AG08395 (cell line): ENCODE results near the gene LIG3.
A peak's percentile ranks its signal among the peaks of the same experiment; 100 is the strongest.
"Not testable (repeated sequence)": the region's sequence is repeated elsewhere in the genome, so short reads cannot be mapped to it uniquely, and the experiment has no call there.

ENCODE experiments used
- DNase-seq: peaks from one replicate; pipeline ENCODE4 v3.0.0; 2012; ENCODE audit warnings: mixed read lengths, low spot score

LIG3 gene

DNA sequence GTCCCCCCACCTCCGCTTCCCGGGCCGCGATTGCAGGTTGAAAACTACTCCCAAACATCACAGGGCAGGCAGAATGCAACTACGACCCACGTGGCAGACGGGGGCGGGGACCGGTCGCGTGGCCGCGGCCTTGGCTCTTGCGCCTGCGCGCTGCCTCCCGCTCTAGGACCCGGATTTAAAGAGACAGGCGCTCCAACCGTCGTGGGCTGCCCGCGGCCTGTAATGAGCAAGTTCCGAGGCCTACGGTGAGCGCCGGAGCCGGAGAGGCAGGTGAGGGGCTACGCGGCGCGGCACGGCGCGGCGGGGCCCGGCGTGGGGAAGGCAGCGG is at the start of gene LIG3:
Gene LIG3, plus strand, starts transcription at position 160 of the 328 bp plus-strand sequence. CDS start 2,494 bp downstream, outside the sequence.
- peak; percentile 98 for DNase-seq

DNA sequence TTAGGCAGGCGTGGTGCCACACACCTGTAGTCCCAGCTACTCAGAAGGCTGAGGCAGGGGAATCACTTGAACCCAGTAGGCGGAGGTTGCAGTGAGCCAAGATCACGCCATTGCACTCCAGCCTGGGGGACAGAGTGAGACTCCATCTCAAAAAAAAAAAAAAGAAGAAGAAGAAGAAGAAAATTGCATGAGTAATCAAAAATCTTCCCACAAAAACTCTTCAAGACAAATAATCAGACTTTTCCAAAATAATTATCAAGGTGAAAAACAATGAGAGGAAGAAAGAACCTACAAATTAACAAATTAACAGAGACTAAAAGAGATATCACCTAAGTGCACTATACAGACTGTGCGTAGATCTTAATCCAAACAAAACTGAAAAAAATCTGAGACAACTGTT is 29.5 kb upstream of the LIG3 start:
- not testable (repeated sequence) for DNase-seq

DNA sequence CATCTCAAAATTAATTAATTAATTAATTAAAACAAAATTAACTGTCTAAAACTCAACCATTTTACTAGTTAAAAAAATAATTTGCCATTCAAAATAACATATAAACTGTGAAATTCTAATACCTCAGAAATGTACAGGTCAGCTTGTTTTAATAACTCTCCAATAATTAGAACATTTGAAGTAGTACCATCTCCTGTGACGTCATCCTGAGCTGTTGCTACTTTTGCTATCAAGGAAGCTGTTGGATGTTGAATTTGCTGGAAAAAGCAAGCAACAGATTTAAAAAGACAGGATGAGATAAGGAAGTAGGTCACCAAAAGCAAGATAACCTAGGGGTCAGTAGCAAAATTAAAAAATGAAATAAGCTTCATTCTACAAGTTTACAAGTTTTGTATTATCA is 21.9 kb upstream of the LIG3 start:
- no peak for DNase-seq

DNA sequence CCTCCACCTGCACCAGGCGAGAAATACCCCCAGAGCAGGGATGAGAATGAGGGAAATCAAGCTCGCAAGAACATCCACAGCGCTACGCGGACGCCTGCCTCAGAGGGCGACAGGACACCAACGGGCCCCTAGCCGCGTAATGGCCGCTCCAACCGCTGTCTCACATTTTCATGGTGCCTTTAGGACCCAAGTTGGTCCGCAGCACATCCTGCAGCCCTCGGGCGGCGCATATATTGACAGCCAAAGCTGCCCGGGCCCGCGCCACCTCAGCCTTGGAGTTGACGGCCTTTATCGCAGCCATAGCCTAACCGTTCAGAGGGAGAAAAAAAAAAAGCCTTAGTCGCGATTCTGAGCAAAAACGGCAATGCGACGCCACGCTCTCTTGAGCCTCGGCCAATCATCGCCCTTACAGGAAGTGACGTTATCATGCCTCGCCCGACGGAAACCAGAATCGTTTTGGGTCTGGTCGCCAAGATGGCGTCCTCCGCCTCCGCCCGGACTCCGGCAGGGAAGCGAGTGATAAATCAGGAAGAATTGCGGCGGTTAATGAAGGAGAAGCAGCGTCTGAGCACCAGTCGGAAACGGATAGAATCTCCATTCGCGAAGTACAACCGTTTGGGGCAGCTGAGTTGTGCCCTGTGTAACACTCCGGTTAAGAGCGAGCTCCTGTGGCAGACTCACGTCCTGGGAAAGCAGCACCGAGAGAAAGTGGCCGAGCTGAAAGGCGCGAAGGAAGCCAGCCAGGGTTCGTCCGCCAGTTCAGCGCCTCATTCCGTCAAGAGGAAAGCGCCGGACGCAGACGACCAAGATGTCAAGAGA is 19.0 kb upstream of the LIG3 start, which contains the start of the genes CCT6B and ZNF830:
Gene CCT6B, minus strand, starts transcription at position 368 of the 819 bp plus-strand sequence. Its CDS starts 67 bp downstream, at position 301.
Gene ZNF830, plus strand, starts transcription at position 448 of the 819 bp plus-strand sequence. Its CDS starts 27 bp downstream, at position 475.
- DNase-seq, result peak; percentile 97

DNA sequence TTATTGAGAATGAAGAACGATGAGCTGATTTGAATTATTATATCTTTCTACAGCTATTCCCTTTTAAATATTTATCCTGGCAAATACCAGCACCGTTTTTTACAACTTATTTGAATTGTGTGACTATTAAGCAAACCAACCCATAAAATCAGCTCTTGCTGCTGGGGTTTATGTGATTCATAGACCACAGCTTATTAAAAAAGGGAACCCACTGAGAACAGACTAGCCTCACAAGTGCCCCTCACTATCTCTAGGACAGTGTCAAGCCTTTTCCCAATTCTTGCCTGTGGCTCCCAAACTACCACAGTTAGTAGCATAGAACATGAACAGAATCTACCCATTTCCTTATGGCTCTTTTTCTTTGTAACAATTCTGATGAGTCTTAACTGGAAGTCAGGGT is 6.1 kb upstream of the LIG3 start:
- DNase-seq, result no peak

DNA sequence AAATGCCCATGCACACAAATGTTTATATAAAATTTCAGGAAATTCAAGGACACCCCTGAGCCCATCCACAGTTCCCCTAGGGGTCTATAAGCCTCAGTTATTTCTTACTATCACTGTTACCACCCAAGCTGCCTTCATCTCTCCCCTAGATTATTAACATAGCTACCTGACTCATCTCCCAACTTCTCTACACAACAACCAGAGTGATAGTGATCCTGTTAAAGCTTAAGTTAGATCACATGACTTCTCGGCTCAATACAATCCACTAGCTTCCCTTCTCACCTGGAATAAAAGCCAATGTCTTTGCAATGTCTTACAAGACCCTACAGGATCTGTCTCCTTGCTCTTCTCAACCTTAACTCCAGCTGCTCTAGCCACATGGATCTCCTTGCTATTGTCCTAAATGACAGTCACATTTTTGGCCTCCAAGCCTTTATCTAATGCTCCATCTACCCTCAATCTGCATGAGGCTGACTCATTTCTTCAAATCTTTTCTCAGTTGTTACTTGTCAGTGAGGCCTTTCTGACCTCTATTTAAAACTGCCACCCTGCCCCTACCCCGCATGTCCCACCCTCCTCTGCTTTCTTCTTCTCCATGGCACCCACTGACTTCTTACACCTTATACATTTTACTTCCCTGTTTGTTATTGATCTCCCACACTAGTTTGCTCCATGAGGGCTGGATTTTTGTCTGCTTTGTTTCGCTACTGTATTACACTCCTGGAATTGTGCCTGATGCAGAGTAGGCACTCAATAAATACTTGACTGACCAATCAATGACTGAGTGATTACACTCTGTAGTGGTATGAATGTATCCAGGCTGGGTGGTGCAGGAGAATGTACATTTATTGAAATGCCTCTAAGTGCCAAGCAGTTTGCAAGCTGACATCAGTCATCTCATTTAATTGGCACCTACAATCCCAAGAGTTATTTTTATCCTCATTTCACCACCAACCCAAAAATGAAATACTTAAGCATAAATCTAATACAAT is 5.2 kb upstream of the LIG3 start:
- no peak for DNase-seq

DNA sequence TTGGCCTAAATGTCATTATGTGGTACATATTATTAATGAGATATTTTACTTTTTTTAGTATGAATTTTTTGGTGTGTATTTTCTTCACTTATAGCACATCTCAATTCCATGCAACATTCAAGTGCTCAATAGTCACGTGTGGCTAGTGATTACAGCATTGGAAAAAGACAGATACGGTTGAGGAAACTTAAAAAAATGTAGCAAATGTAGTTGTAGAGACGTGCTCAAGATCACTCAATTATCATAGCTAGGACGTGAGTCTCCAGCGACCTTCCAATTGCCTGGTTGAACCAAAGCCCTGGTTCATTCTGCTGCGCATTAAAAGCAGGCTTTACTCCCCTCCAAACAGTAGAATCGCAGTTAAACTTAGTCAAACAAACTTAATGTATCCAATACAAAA is 1.2 kb upstream of the LIG3 start:
- DNase-seq, result no peak

DNA sequence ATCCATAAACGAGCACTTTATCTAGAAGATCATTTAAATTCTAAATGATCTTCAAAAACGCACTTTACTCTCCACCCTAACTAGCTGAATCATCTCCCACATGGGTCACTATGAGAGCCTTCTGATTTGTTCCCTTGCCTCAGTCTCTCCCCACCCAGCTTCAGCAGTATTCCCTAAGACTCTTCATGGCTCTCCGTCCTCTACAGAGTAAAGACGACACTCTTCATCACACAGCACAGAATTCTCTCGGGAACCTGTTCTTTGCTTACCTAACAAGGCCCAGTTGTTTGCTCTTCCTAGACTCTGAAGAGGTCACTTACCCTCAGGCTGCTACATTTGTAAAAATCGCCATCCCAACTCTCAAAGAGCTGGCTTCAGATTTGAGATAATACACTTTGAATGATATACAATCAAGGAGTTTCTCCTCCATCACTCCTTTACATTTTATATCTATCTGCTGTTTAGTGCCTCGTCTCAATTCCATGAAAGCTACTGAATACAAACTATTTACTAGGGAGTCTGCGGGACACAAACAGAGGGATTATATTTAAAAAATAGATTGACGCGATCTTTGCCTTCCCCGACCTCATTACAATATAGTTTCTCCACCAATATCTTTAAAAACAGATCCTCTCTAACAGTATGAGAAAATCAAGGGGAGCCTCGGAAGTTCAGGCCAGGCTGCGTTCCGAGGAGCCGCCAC is 511 bp upstream of the LIG3 start:
- DNase-seq, result peak; percentile 14

DNA sequence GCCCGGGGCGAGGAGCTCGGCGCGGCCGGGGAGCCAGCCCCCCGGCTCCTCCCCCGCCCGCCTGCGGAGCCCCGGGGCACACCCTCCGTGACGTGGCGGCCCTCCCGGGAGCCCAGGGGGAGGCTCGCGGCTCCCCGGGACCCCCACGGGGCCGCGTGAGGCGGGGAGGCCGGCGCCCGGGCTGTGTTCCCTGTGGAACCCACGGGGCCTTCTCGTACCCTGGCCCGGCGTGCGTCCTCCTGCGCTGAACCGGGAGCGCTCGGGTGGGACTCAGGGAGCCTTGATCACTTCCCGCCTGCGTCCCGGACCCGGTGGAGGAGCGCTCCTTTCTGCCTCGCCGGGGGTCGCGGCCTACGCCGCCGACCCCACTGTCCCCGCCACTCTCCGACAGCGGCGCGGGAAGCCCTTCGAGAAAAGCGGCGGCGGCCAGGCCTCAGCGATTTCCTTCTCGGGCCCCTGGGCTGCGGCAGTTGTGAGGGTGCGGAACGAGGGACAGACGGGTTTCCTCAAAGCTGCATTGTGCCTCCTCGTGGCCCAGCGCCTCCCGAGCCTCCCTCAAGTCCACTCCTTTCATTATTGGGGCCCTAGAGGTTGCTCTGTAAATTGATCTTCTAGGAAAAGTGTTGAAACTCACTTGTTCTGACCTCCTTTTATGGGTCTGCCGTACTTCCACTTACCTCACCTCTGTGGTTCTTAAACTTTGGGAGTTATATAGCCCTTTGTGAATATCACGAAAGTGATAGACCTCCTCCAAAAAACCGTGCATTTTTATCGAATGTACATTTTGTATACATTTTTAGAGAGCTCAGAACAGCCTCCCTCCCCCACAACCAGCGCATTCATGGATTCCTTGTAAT is 597 bp downstream of the LIG3 start:
- DNase-seq, result peak; percentile 94

DNA sequence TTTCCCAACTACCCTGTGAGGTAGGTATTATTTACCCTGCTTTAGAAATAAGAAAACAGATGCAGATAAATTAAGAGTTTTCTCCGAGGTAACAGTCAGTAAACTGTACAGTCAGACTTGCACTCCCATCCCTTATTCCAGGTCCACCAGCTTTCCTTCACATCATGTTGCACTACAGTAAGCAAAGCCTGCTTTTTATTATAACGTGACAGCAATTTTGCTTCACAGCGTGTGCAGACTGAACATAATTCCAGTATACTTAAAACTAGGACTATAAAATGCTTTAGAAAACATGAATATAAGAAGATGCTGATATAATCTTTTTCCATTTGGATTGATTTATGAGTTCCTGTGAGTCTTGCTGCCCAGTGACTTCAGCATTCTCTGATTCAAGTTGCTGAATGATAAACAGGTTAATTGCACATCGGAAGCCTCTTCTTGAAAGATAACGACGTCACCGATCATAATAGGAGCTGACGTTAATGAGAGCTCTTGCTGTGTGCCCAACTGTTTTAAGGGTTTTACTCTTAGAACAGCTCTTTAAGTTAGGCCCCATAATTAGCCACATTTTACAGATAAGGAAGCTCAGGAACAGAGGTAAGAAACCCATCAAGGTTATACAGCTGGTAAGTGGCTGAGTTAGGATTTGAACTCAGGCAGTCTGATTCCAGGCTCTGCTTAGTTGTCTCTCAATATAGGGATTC is 1.4 kb downstream of the LIG3 start:
- DNase-seq, result no peak

DNA sequence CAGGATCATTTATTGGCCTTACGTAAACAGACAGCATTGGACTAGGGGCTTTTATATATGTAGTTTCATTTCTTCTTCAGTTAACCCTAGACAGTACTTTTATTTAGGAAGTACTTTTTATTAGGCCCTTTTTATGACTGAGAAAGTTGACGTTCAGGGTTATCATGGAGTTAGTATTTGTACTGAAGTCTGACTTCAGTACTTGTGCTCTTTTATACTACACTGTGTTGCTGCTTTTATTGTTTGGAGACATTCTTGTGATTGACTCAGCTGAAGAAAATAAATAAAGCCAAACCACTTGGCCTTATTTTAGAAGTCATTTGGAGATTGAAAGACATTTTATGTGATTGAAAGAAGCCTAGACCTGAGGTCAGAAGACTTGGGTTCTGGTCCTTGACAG is 6.9 kb downstream of the LIG3 start:
- DNase-seq, result no peak

DNA sequence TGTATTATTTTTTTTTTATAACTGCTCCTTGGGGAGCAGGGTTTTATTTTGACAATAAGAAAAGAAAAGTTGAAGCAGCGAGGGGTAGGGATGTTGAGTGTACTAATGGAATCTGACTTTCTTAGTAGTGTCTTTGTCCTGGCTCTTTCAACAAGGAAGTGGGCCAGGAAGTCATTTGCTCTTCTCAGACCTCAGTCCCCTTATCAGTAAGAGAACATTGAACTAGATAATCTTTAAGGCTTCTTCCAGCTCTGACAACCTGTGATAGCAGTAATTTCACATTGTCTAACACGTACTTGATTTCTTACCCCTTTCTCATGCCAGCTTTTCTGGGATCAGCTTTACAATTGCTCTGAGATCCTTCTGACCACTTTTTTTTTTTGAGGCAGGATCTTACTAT is 8.3 kb downstream of the LIG3 start:
- DNase-seq, result no peak

DNA sequence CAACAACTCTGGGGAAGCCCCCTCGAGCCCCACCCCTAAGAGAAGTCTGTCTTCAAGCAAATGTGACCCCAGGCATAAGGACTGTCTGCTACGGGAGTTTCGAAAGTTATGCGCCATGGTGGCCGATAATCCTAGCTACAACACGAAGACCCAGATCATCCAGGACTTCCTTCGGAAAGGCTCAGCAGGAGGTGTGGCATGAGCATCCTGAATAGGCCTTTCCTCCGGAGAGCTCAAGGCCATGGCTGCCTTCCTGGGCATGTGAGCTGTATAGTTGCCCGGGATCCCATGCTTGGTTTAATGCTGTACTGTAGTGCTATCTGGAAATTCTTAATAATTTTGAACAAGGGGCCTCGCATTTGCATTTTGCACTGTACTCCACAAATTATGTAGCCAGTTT is 9.2 kb downstream of the LIG3 start:
- DNase-seq, result no peak

DNA sequence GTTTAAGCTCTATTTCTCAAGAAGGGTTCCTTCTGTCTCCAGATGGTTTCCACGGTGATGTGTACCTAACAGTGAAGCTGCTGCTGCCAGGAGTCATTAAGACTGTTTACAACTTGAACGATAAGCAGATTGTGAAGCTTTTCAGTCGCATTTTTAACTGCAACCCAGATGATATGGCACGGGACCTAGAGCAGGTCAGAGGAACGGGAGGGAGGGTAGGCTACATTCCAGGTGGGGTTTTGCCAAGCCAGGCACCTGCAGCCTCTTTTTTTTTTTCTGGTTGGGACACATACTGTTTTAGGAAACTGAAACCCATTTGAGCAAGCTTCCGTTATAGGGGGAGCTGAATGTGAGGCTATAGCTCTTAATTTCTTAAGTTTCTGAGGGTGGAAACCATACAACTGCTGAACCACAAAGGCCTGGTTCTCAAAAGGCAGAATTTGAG is 10.6 kb downstream of the LIG3 start:
- DNase-seq, result no peak

DNA sequence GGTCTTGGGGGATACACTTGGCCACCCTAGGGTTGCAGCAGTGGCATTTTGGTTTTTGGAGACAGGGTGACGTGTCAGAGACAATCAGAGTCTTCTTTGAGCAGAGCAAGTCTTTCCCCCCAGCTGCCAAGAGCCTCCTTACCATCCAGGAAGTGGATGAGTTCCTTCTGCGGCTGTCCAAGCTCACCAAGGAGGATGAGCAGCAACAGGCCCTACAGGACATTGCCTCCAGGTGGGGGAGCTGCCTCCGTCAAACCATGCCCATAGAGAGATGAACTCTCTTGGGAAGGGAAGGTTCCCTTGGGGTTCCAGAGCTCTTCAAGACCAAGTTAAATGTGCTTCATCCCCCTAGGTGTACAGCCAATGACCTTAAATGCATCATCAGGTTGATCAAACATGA is 11.3 kb downstream of the LIG3 start:
- DNase-seq, result no peak

DNA sequence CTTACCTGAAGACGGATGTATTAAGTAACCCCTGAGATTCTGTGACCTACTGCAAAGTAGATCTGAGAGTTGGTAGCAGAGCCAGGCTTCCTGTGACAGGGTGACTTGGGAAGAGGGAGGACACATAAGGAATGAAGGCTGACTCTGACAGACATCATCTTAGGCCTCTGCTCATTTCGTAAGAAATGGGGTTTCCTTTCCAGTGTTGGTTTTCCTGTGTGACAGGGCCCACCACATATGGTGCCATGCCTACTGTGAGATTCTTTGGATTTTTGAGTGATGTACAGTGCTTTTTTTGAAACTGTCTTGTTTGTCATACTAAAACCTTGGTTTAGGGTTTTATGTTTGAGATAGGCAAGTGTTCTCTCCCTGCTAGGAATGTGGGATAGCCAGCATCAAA is 12.7 kb downstream of the LIG3 start:
- DNase-seq, result no peak

DNA sequence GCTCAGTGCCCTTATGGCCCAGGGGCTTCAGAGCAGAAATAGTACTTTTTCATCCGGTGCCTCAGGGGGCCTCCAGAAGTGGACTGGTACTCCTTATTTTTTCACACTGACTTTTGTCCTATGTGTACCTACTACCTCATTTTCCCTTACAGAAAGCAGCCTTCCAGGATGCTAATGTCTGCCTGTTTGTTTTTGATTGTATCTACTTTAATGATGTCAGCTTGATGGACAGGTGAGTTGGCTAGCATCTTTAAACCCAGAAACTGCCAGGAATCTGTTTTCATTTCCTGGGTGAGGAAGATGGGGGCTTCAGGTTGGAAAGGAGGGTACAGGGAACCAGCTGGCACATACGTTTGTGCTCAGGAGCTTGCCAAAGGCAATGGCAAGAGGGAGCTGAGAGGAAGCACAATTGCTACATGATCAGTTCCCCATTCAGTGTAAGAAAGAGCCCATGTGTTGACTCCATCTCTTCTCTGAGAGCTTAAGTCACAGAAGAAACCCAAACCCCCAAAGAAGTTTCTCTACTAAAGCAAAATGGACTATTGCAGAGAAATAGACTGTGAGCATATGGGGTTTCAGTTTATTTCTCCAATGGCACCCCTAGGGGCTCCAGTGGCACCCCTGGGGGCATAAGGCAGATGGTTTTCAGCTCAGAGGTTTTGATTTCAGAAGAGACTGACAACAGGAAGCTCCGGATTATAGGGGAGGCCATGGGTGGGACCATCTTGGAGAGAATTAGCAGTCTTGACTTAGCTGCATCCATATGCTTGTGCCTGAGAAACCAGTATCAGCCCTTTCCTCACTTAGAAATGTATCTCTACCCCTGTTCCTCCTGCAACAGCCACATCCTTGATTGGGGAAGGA is 16.3 kb downstream of the LIG3 start:
- no peak for DNase-seq

DNA sequence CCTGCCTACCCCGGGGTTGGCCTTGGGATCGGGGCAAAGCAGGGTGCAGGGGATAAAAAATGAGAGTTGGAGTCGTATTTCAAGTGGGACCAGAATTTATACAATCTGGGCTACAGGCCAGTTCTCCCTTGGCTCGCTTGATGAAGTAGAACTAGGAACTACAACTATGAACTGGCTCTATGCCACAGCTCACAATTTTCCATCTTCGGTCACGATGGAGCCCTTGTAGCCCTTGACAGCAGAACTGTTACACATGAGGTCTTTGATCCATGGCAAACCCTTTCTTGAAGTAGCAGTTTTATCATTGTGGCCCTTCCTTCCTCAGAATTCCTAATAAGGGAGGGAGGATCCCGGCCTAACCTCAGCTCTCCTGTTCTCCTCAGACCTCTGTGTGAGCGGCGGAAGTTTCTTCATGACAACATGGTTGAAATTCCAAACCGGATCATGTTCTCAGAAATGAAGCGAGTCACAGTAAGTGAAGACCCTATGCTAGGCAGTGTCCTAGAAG is 17.1 kb downstream of the LIG3 start:
- DNase-seq, result peak; percentile 27

DNA sequence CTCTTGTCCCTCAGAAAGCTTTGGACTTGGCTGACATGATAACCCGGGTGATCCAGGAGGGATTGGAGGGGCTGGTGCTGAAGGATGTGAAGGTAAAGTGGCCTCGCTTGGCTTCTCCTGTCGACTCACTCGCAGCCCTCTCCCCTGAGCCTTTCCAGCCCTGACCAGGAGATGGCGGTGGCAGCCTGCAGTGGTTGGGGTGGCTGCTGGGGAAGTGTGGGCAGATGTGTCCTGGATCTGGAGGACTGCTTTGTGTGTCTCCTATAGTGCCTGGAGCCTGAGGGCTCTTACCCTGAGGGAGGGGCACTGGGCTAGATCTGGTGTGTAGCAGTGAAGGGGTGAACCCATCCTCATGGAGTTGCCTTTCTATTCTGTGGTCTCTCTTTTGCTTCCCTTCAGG is 17.9 kb downstream of the LIG3 start:
- peak; percentile 94 for DNase-seq
